Measurements from ENCODE around the gene PLCL2.

- TF ChIP-seq CTCF (conservative IDR thresholded peaks at IDR 0.05; ENCODE audit: low read depth, low read length) (no peak), EZH2 (IDR thresholded peaks at IDR 0.05; ENCODE audit: borderline replicate concordance, low read depth, low read length, poor library complexity, severe bottlenecking) (no peak)
These were observed 122.5 kb downstream of the PLCL2 start for GRCh38 chr3:17007284-17007683.
